Smooth muscle cell (in vitro differentiated cells): ENCODE results near the gene MESP1. TPM values are rescaled to one million over a fixed set of nuclear protein-coding genes. Genes with fewer than 3 reads are reported as not detected.

ENCODE experiments used
- DNase-seq: peaks from one replicate; lab custom pipeline; 2025; ENCODE audit not compliant: unreplicated experiment; lab: John Stamatoyannopoulos, UW
- H2AFZ ChIP-seq: fragments of 200-600 bp; sonication (generic); 2 replicates; pipeline ENCODE4 v1.6.0; 2016; ENCODE audit warnings: antibody characterized with exemption, low read depth, mild to moderate bottlenecking
- H3F3A ChIP-seq: fragments of 200-600 bp; sonication (generic); 2 replicates; pipeline ENCODE4 v1.6.0; 2017; ENCODE audit warnings: antibody characterized with exemption, low read depth
- H3K27ac ChIP-seq: fragments of 200-600 bp; sonication (generic); 2 replicates; pipeline ENCODE4 v1.5.1; 2016; ENCODE audit warnings: low read depth, mild to moderate bottlenecking
- H3K27me3 ChIP-seq: fragments of 200-600 bp; sonication (generic); 2 replicates; pipeline ENCODE4 v1.6.1; 2016; ENCODE audit warnings: low read depth, mild to moderate bottlenecking
- H3K36me3 ChIP-seq: fragments of 200-600 bp; sonication (generic); 2 replicates; pipeline ENCODE4 v1.5.1; 2016; ENCODE audit warnings: low read depth
- H3K4me1 ChIP-seq: fragments of 200-600 bp; sonication (generic); 2 replicates; pipeline ENCODE4 v1.5.1; 2016; ENCODE audit warnings: low read depth
- H3K4me2 ChIP-seq: fragments of 200-600 bp; sonication (generic); 2 replicates; pipeline ENCODE4 v1.6.0; 2016; ENCODE audit warnings: mild to moderate bottlenecking
- H3K4me3 ChIP-seq: fragments of 200-600 bp; sonication (generic); 2 replicates; pipeline ENCODE4 v1.5.1; 2016; ENCODE audit warnings: mild to moderate bottlenecking
- H3K79me2 ChIP-seq: fragments of 200-600 bp; sonication (generic); 2 replicates; pipeline ENCODE4 v1.6.0; 2016; ENCODE audit warnings: low read depth, mild to moderate bottlenecking
- H3K9ac ChIP-seq: fragments of 200-600 bp; sonication (generic); 2 replicates; pipeline ENCODE4 v1.6.0; 2016; ENCODE audit warnings: low read depth
- H3K9me3 ChIP-seq: fragments of 200-600 bp; sonication (generic); replicated peaks from 2 replicates; pipeline ENCODE4 v1.5.1; 2016; ENCODE audit warnings: low read depth
- H4K20me1 ChIP-seq: fragments of 200-600 bp; sonication (generic); 2 replicates; pipeline ENCODE4 v1.6.0; 2016; ENCODE audit warnings: low read depth
- WGBS: methylation state at CpG from one replicate; pipeline ENCODE4 v1.1.7; 2016; ENCODE audit warnings: low lambda C conversion rate; 5-methylcytosine and 5-hydroxymethylcytosine counted together
- polyA plus RNA-seq: library from polyadenylated mRNA; unstranded; fragments of >200 nt; fragmentation: Nextera tagmentation; extraction: Ambion mirVana; gene quantifications from 2 replicates; pipeline ENCODE4 v1.2.1, GENCODE V29; 2016
- total RNA-seq: library from RNA; depleted of rRNA; stranded (reverse); fragments of >200 nt; gene quantifications from 2 replicates; pipeline ENCODE4 v1.2.3, GENCODE V29; 2014
- TF ChIP-seq, protein P1 (sequence below): fragments of 200-600 bp; sonication (generic); IDR thresholded peaks from 2 replicates; pipeline ENCODE4 v1.5.1; 2017; ENCODE audit warnings: borderline replicate concordance, mild to moderate bottlenecking, antibody characterized with exemption; ENCODE audit not compliant: insufficient read depth, poor library complexity, severe bottlenecking

Gene MESP1
- total and polyA plus RNA-seq, 2 experiments from 2014 or later: 0.67 TPM; not detected in 1

- no peaks in the 10 kb centered on the region for H3K79me2 ChIP-seq
- TF ChIP-seq, protein P1, sequence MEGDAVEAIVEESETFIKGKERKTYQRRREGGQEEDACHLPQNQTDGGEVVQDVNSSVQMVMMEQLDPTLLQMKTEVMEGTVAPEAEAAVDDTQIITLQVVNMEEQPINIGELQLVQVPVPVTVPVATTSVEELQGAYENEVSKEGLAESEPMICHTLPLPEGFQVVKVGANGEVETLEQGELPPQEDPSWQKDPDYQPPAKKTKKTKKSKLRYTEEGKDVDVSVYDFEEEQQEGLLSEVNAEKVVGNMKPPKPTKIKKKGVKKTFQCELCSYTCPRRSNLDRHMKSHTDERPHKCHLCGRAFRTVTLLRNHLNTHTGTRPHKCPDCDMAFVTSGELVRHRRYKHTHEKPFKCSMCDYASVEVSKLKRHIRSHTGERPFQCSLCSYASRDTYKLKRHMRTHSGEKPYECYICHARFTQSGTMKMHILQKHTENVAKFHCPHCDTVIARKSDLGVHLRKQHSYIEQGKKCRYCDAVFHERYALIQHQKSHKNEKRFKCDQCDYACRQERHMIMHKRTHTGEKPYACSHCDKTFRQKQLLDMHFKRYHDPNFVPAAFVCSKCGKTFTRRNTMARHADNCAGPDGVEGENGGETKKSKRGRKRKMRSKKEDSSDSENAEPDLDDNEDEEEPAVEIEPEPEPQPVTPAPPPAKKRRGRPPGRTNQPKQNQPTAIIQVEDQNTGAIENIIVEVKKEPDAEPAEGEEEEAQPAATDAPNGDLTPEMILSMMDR: no peak
- H4K20me1 ChIP-seq: no peaks in the 10 kb centered on the region
- peak overlapping the region; percentile 38 for H3K27ac ChIP-seq
- DNase-seq: no peak
- H3K4me2 ChIP-seq: no peak overlapping the region
- no peaks in the 10 kb centered on the region for H3K27me3 ChIP-seq
- H3K4me1 ChIP-seq: peaks cover 8% of the 10 kb centered on the region
- H3K4me3 ChIP-seq: no peak overlapping the region
- no peaks in the 10 kb centered on the region for H3K36me3 ChIP-seq
- no peaks in the 10 kb centered on the region for H3F3A ChIP-seq
- 73% methylated on average over 5 of the region's 5 CpGs for WGBS
- H3K9ac ChIP-seq: no peak overlapping the region
- H2AFZ ChIP-seq: no peak overlapping the region
- no peaks in the 10 kb centered on the region for H3K9me3 ChIP-seq
Observed at GRCh38 chr15:89774492-89774891, 23.4 kb upstream of the MESP1 start.

- H3K4me2 ChIP-seq: no peak overlapping the region
- H3K9ac ChIP-seq: no peak overlapping the region
- H4K20me1 ChIP-seq: no peaks in the 10 kb centered on the region
- no peak overlapping the region for H3K4me3 ChIP-seq
- H3K9me3 ChIP-seq: no peaks in the 10 kb centered on the region
- 70% methylated on average over 3 of the region's 3 CpGs for WGBS
- H3K4me1 ChIP-seq: peaks cover 8% of the 10 kb centered on the region
- H3K79me2 ChIP-seq: no peaks in the 10 kb centered on the region
- DNase-seq: no peak
- no peak overlapping the region for H2AFZ ChIP-seq
- H3K27ac ChIP-seq: no peak overlapping the region
- no peaks in the 10 kb centered on the region for H3F3A ChIP-seq
- TF ChIP-seq, protein P1: peak; percentile 4
- no peaks in the 10 kb centered on the region for H3K27me3 ChIP-seq
- no peaks in the 10 kb centered on the region for H3K36me3 ChIP-seq
Observed at GRCh38 chr15:89772932-89773583, 22.0 kb upstream of the MESP1 start.

GRCh38 chr15:89770041-89770440 lies 19.0 kb upstream of the MESP1 start:
- Histone ChIP-seq H3K27me3 (no peaks in the 10 kb centered on the region), H3K9ac (no peak overlapping the region), H3K4me3 (no peak overlapping the region), H3K79me2 (no peaks in the 10 kb centered on the region), H4K20me1 (no peaks in the 10 kb centered on the region), H3K4me2 (no peak overlapping the region), H3K9me3 (no peaks in the 10 kb centered on the region), H3K36me3 (no peaks in the 10 kb centered on the region), H3K27ac (no peak overlapping the region), H2AFZ (no peak overlapping the region), H3F3A (no peaks in the 10 kb centered on the region), H3K4me1 (no peaks in the 10 kb centered on the region)
- TF ChIP-seq, protein P1: no peak
- 84% methylated on average over 3 of the region's 3 CpGs for WGBS
- DNase-seq: no peak

GRCh38 chr15:89769366-89769765 lies 18.3 kb upstream of the MESP1 start:
- Histone ChIP-seq H3K9ac (no peak overlapping the region), H2AFZ (no peak overlapping the region), H3K4me3 (no peak overlapping the region), H3K27ac (no peak overlapping the region), H3K9me3 (no peaks in the 10 kb centered on the region), H3K27me3 (no peaks in the 10 kb centered on the region), H3F3A (no peaks in the 10 kb centered on the region), H3K79me2 (no peaks in the 10 kb centered on the region), H3K4me2 (no peak overlapping the region), H3K4me1 (no peaks in the 10 kb centered on the region), H3K36me3 (no peaks in the 10 kb centered on the region), H4K20me1 (no peaks in the 10 kb centered on the region)
- DNase-seq: no peak
- TF ChIP-seq, protein P1: no peak
- WGBS: 79% methylated on average over 3 of the region's 3 CpGs
